Measurements from ENCODE around the gene DDX20. TPM values are rescaled to one million over a fixed set of nuclear protein-coding genes. Genes with fewer than 3 reads are reported as not detected.

Gene DDX20
- total RNA-seq, 1 donor from 2014 or later: 13.2 TPM

GRCh38 chr1:111723091-111723806, 32.5 kb upstream of the DDX20 start:
- no peaks in the 10 kb centered on the region for H3K27me3 ChIP-seq (ENCODE audit: control insufficient read depth, insufficient read depth, low read length)
- no peak overlapping the region for H3K4me3 ChIP-seq (ENCODE audit: low read depth, low read length)
- no peak for FAIRE-seq
- no peak for DNase-seq (ENCODE audit: low read depth)
- TF ChIP-seq CTCF (IDR thresholded peaks at IDR 0.05; ENCODE audit: insufficient read depth, low read length, severe bottlenecking): no peak
- H3K36me3 ChIP-seq (ENCODE audit: control insufficient read depth, insufficient read depth, low read length): peaks cover 3% of the 10 kb centered on the region

GRCh38 chr1:111723871-111724270, 31.8 kb upstream of the DDX20 start:
- Histone ChIP-seq H3K36me3 (ENCODE audit: control insufficient read depth, insufficient read depth, low read length) (peaks cover 3% of the 10 kb centered on the region), H3K4me3 (ENCODE audit: low read depth, low read length) (no peak overlapping the region), H3K27me3 (ENCODE audit: control insufficient read depth, insufficient read depth, low read length) (no peaks in the 10 kb centered on the region)
- no peak for TF ChIP-seq CTCF (IDR thresholded peaks at IDR 0.05; ENCODE audit: insufficient read depth, low read length, severe bottlenecking)
- DNase-seq (ENCODE audit: low read depth) (no peak), FAIRE-seq (no peak)

GRCh38 chr1:111725192-111725591, 30.5 kb upstream of the DDX20 start:
- H3K36me3 ChIP-seq (ENCODE audit: control insufficient read depth, insufficient read depth, low read length): peaks cover 3% of the 10 kb centered on the region
- H3K27me3 ChIP-seq (ENCODE audit: control insufficient read depth, insufficient read depth, low read length): no peaks in the 10 kb centered on the region
- no peak for TF ChIP-seq CTCF (IDR thresholded peaks at IDR 0.05; ENCODE audit: insufficient read depth, low read length, severe bottlenecking)
- no peak overlapping the region for H3K4me3 ChIP-seq (ENCODE audit: low read depth, low read length)
- FAIRE-seq (no peak), DNase-seq (ENCODE audit: low read depth) (no peak)

- FAIRE-seq (no peak), DNase-seq (ENCODE audit: low read depth) (no peak)
- H3K27me3 ChIP-seq (ENCODE audit: control insufficient read depth, insufficient read depth, low read length): no peaks in the 10 kb centered on the region
- TF ChIP-seq CTCF (IDR thresholded peaks at IDR 0.05; ENCODE audit: insufficient read depth, low read length, severe bottlenecking): no peak
- peaks cover 3% of the 10 kb centered on the region for H3K36me3 ChIP-seq (ENCODE audit: control insufficient read depth, insufficient read depth, low read length)
- no peak overlapping the region for H3K4me3 ChIP-seq (ENCODE audit: low read depth, low read length)
Measured at GRCh38 chr1:111727056-111727455, 28.6 kb upstream of the DDX20 start.

GRCh38 chr1:111729271-111729921, 26.3 kb upstream of the DDX20 start:
- H3K36me3 ChIP-seq (ENCODE audit: control insufficient read depth, insufficient read depth, low read length): peaks cover 3% of the 10 kb centered on the region

More at GRCh38 chr1:111729271-111729921, 26.3 kb upstream of the DDX20 start:
- no peak overlapping the region for H3K4me3 ChIP-seq (ENCODE audit: low read depth, low read length)
- no peaks in the 10 kb centered on the region for H3K27me3 ChIP-seq (ENCODE audit: control insufficient read depth, insufficient read depth, low read length)
- TF ChIP-seq CTCF (IDR thresholded peaks at IDR 0.05; ENCODE audit: insufficient read depth, low read length, severe bottlenecking): no peak
- no peak for FAIRE-seq
- DNase-seq (ENCODE audit: low read depth): no peak

All from bronchial epithelial cell (primary cell).